Measurements from ENCODE around the gene TMEM74B. TPM values are rescaled to one million over a fixed set of nuclear protein-coding genes. Genes with fewer than 3 reads are reported as not detected.
A peak's percentile ranks its signal among the peaks of the same experiment; 100 is the strongest.

TMEM74B gene
- total and polyA plus RNA-seq, 7 experiments from 2014 or later: 0.18 to 0.60 (median 0.31) TPM; not detected in 3

GRCh38 chr20:1212607-1213396, 28.0 kb upstream of the TMEM74B start:
- Mint-ChIP-seq H3K27ac (peak overlapping the region in 5 of 9 donors; percentile 0 to 97 (median 37)), H3K4me1 (peaks cover 21 to 51% (median 36%) of the 10 kb centered on the region in 7 donors), H3K4me3 (peak overlapping the region in 4 of 10 donors; percentile 9 to 41 (median 36)), H3K27me3 (peaks cover 0 to 16% (median 0%) of the 10 kb centered on the region in 5 donors), H3K36me3 (no peaks in the 10 kb centered on the region), H3K9me3 (no peaks in the 10 kb centered on the region)
- H3K4me1 ChIP-seq (ENCODE audit: control insufficient read depth in 2 of 2, insufficient read depth in 2 of 2, low read length in 2 of 2): peaks cover 5 to 27% of the 10 kb centered on the region in 2 donors
- ATAC-seq (peak; percentile 94), DNase-seq (peak; percentile 40 to 72 (median 60))
- no peaks in the 10 kb centered on the region for H3K27me3 ChIP-seq (ENCODE audit: control insufficient read depth in 2 of 2, insufficient read depth in 2 of 2, low read length in 2 of 2)
- POLR2A ChIA-PET: no interaction called here
- CTCF ChIA-PET: interaction anchor here (0.6 to 3.1 kb wide), 18 partner anchors 12 to 443 kb away, joined by 3 to 20 read pairs (median 4); no protein-coding TSS in a partner anchor
- no peaks in the 10 kb centered on the region for H3K36me3 ChIP-seq (ENCODE audit: control insufficient read depth in 2 of 3, insufficient read depth in 3 of 3, low read length in 3 of 3)
- no peak overlapping the region for H3K27ac ChIP-seq (ENCODE audit: low read depth, low read length)
- H3K4me3 ChIP-seq (ENCODE audit: low read length): no peak overlapping the region
- intact Hi-C loops (cut with micrococcal nuclease): loop anchor here (1.0 to 10.0 kb wide), 9 partner anchors 13 to 668 kb away; partner anchors contain the start of genes CSNK2A1 (in 1 of the 2), RAD21L1 (in 1 of the 2) and TMEM74B (in 1 of the 2)
- H3K9me3 ChIP-seq (ENCODE audit: control insufficient read depth in 2 of 3, low read length in 3 of 3): no peaks in the 10 kb centered on the region

DNA sequence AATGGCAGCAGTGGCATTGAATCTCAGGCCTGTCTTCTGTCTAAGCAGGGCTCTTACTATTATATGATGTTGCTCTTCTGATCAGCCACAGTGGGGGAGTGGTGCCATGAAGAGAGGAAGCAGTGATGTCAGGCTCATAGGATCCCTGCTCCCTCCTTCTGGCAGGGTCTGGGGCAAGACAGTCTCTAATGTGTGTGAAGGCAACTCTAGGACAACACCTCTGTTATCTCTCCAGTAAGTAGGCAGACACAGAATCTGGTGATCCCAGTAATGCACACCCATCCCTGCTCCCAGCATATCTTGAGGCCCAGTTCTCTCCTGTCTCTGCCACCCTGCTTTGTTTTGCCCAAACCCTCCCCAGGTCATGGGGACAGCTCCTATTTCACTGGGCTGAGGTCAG, 27.2 kb upstream of the TMEM74B start:
- H3K36me3 ChIP-seq (ENCODE audit: control insufficient read depth in 2 of 3, insufficient read depth in 3 of 3, low read length in 3 of 3): no peaks in the 10 kb centered on the region
- no peak overlapping the region for H3K27ac ChIP-seq (ENCODE audit: low read depth, low read length)
- H3K4me1 ChIP-seq (ENCODE audit: control insufficient read depth in 2 of 2, insufficient read depth in 2 of 2, low read length in 2 of 2): peaks cover 5 to 22% of the 10 kb centered on the region in 2 donors
- Mint-ChIP-seq H3K36me3 (no peaks in the 10 kb centered on the region), H3K9me3 (no peaks in the 10 kb centered on the region), H3K4me1 (peaks cover 21 to 43% (median 32%) of the 10 kb centered on the region in 7 donors), H3K27me3 (peaks cover 0 to 18% (median 0%) of the 10 kb centered on the region in 5 donors), H3K4me3 (no peak overlapping the region), H3K27ac (peak overlapping the region in 1 of 9 donors; percentile 32)
- H3K27me3 ChIP-seq (ENCODE audit: control insufficient read depth in 2 of 2, insufficient read depth in 2 of 2, low read length in 2 of 2): no peaks in the 10 kb centered on the region
- intact Hi-C loops (cut with micrococcal nuclease): loop anchor here (2.0 to 10.0 kb wide), 5 partner anchors 27 to 667 kb away; partner anchors contain the start of genes CSNK2A1 (in 1 of the 2) and TMEM74B (in 1 of the 2)
- CTCF ChIA-PET: interaction anchor here (0.8 to 3.1 kb wide), 5 partner anchors 13 to 396 kb away, joined by 3 to 20 read pairs (median 3); no protein-coding TSS in a partner anchor
- H3K4me3 ChIP-seq (ENCODE audit: low read length): no peak overlapping the region
- ATAC-seq: no peak
- POLR2A ChIA-PET: interaction anchor here (0.6 kb wide), 1 partner anchor 396 kb away, joined by 3 read pairs; no protein-coding TSS in a partner anchor
- no peak for DNase-seq
- no peaks in the 10 kb centered on the region for H3K9me3 ChIP-seq (ENCODE audit: control insufficient read depth in 2 of 3, low read length in 3 of 3)

GRCh38 chr20:1210501-1210900, 25.7 kb upstream of the TMEM74B start:
- no peaks in the 10 kb centered on the region for H3K36me3 ChIP-seq (ENCODE audit: control insufficient read depth in 2 of 3, insufficient read depth in 3 of 3, low read length in 3 of 3)
- no peak overlapping the region for H3K4me3 ChIP-seq (ENCODE audit: low read length)
- ATAC-seq (no peak), DNase-seq (no peak)
- no peaks in the 10 kb centered on the region for H3K27me3 ChIP-seq (ENCODE audit: control insufficient read depth in 2 of 2, insufficient read depth in 2 of 2, low read length in 2 of 2)
- Mint-ChIP-seq H3K4me1 (peaks cover 9 to 28% (median 17%) of the 10 kb centered on the region in 7 donors), H3K27ac (no peak overlapping the region), H3K36me3 (no peaks in the 10 kb centered on the region), H3K27me3 (peaks cover 0 to 18% (median 0%) of the 10 kb centered on the region in 5 donors), H3K4me3 (no peak overlapping the region), H3K9me3 (no peaks in the 10 kb centered on the region)
- ChIA-PET POLR2A (no interaction called here), CTCF (interaction anchor here (1.5 to 2.0 kb wide), 2 partner anchors 228 to 395 kb away, joined by 3 to 6 read pairs; no protein-coding TSS in a partner anchor)
- H3K9me3 ChIP-seq (ENCODE audit: control insufficient read depth in 2 of 3, low read length in 3 of 3): no peaks in the 10 kb centered on the region
- intact Hi-C loops (cut with micrococcal nuclease): loop anchor here (5.0 to 10.0 kb wide), 4 partner anchors 238 to 666 kb away; partner anchors contain the start of gene CSNK2A1 (in 1 of the 2)
- H3K27ac ChIP-seq (ENCODE audit: low read depth, low read length): no peak overlapping the region
- peaks cover 5 to 6% of the 10 kb centered on the region in 2 donors for H3K4me1 ChIP-seq (ENCODE audit: control insufficient read depth in 2 of 2, insufficient read depth in 2 of 2, low read length in 2 of 2)

DNA sequence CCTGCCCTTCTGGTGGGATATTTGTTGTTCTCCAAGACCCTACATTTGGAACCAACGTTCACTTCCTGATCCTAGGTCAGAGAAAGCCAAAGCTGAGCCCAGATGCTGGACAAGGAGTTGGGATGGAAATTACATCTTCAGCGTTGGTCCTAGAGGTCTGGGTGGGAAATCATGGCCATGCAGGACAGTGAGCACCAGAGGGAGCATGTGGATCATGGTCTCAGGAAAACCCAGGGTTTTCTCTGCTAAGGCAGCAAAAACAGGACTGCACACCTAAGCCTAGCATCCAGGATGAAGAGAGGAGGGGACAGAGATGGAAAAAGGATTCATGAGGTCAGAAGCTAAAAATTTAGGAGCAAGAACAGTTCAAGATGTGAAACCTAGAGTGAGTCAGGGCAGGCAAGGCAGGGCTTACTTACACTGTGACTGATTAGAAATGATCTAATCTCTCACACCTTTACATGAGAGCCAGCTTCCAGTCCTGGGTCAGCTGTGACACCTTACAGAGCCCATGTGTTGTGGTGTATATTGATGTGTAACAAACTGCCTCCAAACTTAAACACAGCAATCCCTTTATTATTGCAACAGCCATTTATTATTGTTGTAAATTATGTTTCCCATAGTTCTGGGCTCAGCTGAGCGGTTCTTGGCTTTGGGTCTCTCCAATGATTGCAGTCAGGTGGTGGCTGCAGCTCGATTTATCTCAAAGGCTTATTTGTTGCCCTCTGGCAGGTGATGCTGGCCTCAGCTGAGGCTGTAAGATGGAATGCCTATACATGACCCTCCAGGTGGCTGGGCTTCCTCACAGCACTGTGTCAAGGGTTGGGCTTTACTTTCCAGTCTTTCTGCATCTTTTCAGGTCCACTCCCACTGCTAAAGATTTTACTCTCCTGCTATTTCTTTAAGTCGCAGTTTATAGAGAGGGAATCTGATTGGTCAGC, 24.9 kb upstream of the TMEM74B start:
- no peak overlapping the region for H3K4me3 ChIP-seq (ENCODE audit: low read length)
- Mint-ChIP-seq H3K27ac (peak overlapping the region in 1 of 9 donors; percentile 3), H3K4me3 (no peak overlapping the region), H3K4me1 (peaks cover 1 to 20% (median 9%) of the 10 kb centered on the region in 7 donors), H3K27me3 (peaks cover 0 to 18% (median 0%) of the 10 kb centered on the region in 5 donors), H3K36me3 (no peaks in the 10 kb centered on the region), H3K9me3 (no peaks in the 10 kb centered on the region)
- ATAC-seq (no peak), DNase-seq (no peak)
- H3K36me3 ChIP-seq (ENCODE audit: control insufficient read depth in 2 of 3, insufficient read depth in 3 of 3, low read length in 3 of 3): no peaks in the 10 kb centered on the region
- CTCF ChIA-PET: interaction anchor here (0.6 to 2.0 kb wide), 6 partner anchors 16 to 255 kb away, joined by 3 to 6 read pairs (median 3); partner anchors contain the start of gene RAD21L1
- H3K27ac ChIP-seq (ENCODE audit: low read depth, low read length): no peak overlapping the region
- H3K4me1 ChIP-seq (ENCODE audit: control insufficient read depth in 2 of 2, insufficient read depth in 2 of 2, low read length in 2 of 2): peaks cover 0 to 5% of the 10 kb centered on the region in 2 donors
- no peaks in the 10 kb centered on the region for H3K9me3 ChIP-seq (ENCODE audit: control insufficient read depth in 2 of 3, low read length in 3 of 3)
- POLR2A ChIA-PET: no interaction called here
- intact Hi-C loops (cut with micrococcal nuclease): loop anchor here (5.0 to 10.0 kb wide), 4 partner anchors 237 to 665 kb away; partner anchors contain the start of gene CSNK2A1 (in 1 of the 2)
- H3K27me3 ChIP-seq (ENCODE audit: control insufficient read depth in 2 of 2, insufficient read depth in 2 of 2, low read length in 2 of 2): no peaks in the 10 kb centered on the region

DNA sequence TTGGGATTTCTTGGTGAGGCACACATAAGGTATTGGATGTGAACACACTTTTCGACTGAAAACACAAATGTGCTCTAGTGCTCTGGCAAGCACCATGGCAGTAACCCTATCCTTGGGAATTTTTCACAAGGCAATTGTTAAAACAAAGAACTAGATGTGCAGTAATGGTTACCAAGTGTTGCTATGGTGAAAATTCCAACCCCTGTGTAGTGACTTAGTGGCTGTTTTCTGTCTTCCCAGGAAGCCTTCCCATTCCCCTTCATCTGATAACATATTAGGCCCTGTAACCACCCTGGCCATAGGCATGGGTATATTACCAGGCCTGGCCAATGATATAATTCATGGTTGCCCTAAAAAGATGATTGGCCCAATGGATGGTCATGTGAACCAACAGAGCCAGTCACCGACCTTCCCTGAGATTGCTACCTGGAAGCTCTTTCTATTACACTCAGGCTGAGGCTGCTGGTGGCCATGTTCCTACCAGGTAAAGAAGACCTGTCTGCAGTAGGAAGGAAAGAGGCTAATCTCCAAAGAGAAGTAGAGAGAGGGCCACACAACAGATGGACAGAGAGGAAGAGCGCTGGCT, 22.6 kb upstream of the TMEM74B start:
- H3K9me3 Mint-ChIP-seq: no peaks in the 10 kb centered on the region
- no peak overlapping the region for H3K4me3 ChIP-seq (ENCODE audit: low read length)
- H3K4me3 Mint-ChIP-seq: no peak overlapping the region
- intact Hi-C loops (cut with micrococcal nuclease): no loop called here
- H3K27me3 ChIP-seq (ENCODE audit: control insufficient read depth in 2 of 2, insufficient read depth in 2 of 2, low read length in 2 of 2): no peaks in the 10 kb centered on the region
- peaks cover 0 to 6% (median 0%) of the 10 kb centered on the region in 7 donors for H3K4me1 Mint-ChIP-seq
- peaks cover 0 to 18% (median 0%) of the 10 kb centered on the region in 5 donors for H3K27me3 Mint-ChIP-seq
- no peak for DNase-seq
- H3K4me1 ChIP-seq (ENCODE audit: control insufficient read depth in 2 of 2, insufficient read depth in 2 of 2, low read length in 2 of 2): no peaks in the 10 kb centered on the region
- ChIA-PET POLR2A (no interaction called here), CTCF (no interaction called here)
- no peak for ATAC-seq
- no peaks in the 10 kb centered on the region for H3K36me3 Mint-ChIP-seq
- no peak overlapping the region for H3K27ac ChIP-seq (ENCODE audit: low read depth, low read length)
- no peaks in the 10 kb centered on the region for H3K36me3 ChIP-seq (ENCODE audit: control insufficient read depth in 2 of 3, insufficient read depth in 3 of 3, low read length in 3 of 3)
- H3K9me3 ChIP-seq (ENCODE audit: control insufficient read depth in 2 of 3, low read length in 3 of 3): no peaks in the 10 kb centered on the region
- no peak overlapping the region for H3K27ac Mint-ChIP-seq

Data from naive thymus-derived CD4-positive, alpha-beta T cell (primary cell).